ENCODE results near the gene PTPRN. TPM values are rescaled to one million over a fixed set of nuclear protein-coding genes. Genes with fewer than 3 reads are reported as not detected.

The PTPRN gene
- total and polyA plus RNA-seq, 4 donors, result 0.11 to 2.6 (median 0.22) TPM

DNA sequence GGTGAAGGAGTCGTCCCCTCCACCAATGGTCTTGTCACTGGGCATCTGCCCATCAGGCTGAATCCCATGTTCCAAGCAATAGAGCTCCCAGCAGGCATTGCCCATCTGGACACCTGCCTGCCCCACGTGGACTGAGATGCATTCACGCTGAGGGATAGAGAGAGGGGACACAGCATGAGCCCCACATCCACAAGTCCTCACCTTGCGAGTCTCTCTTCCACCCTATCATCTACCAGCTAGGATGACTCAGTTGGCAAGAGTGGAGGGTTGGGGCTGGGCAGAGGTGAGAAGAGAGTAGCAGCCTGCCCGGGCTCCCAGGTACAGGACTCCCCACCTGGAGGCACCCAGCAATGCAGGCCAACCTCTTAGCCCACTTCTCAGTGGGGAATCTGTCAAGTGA is 57.1 kb downstream of the PTPRN start:
- no peak for ATAC-seq (ENCODE audit: insufficient read depth, low FRiP score)
- peak overlapping the region in 1 of 2 donors; percentile 13 for H3K27ac ChIP-seq (ENCODE audit: low read depth in 1 of 2, low read length in 1 of 2)
- no peaks in the 10 kb centered on the region for H3K9me3 ChIP-seq (ENCODE audit: control insufficient read depth in 4 of 4, insufficient read depth in 3 of 4, low read length in 3 of 4)
- peaks cover 0 to 12% (median 10%) of the 10 kb centered on the region in 4 donors for H3K36me3 ChIP-seq (ENCODE audit: control insufficient read depth in 4 of 4, insufficient read depth in 4 of 4, low read length in 4 of 4)
- peaks cover 0 to 43% (median 35%) of the 10 kb centered on the region in 3 donors for H3K27me3 ChIP-seq (ENCODE audit: control insufficient read depth in 3 of 3, insufficient read depth in 3 of 3, low read length in 2 of 3)
- no peak overlapping the region for H3K4me3 ChIP-seq
- 60 to 69% methylated on average over 5 of the region's 5 CpGs for WGBS, 2 donors
- H3K9ac ChIP-seq (ENCODE audit: insufficient read depth in 1 of 2, low read length in 2 of 2), result no peak overlapping the region
- TF ChIP-seq, protein P1, sequence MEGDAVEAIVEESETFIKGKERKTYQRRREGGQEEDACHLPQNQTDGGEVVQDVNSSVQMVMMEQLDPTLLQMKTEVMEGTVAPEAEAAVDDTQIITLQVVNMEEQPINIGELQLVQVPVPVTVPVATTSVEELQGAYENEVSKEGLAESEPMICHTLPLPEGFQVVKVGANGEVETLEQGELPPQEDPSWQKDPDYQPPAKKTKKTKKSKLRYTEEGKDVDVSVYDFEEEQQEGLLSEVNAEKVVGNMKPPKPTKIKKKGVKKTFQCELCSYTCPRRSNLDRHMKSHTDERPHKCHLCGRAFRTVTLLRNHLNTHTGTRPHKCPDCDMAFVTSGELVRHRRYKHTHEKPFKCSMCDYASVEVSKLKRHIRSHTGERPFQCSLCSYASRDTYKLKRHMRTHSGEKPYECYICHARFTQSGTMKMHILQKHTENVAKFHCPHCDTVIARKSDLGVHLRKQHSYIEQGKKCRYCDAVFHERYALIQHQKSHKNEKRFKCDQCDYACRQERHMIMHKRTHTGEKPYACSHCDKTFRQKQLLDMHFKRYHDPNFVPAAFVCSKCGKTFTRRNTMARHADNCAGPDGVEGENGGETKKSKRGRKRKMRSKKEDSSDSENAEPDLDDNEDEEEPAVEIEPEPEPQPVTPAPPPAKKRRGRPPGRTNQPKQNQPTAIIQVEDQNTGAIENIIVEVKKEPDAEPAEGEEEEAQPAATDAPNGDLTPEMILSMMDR (IDR thresholded peaks at IDR 0.05; ENCODE audit: control extremely low read depth, extremely low read depth), result no peak
- no peak for DNase-seq
- peaks cover 0 to 37% (median 35%) of the 10 kb centered on the region in 5 donors for H3K4me1 ChIP-seq (ENCODE audit: control insufficient read depth in 5 of 5, insufficient read depth in 5 of 5, low read length in 5 of 5)

DNA sequence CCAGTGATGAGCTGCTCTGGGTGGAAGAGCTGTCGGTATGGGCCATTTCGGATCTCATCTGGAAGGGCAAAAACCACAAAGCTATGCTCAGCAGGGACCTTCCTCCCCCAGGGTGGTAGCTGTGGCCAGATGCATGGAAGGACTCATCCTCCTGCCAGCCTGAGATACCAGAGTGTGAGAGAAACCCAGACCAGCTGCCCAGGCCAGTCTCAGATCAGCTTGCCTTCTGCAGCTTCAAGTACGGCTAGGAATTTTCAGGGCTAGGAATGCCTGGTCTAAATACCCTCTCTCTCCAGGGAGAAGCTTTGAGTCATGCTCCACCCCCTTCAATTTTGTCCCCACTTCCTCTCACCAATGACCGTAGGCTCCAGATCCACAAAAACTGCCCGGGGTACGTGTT is 57.5 kb downstream of the PTPRN start:
- no peak overlapping the region for H3K9ac ChIP-seq (ENCODE audit: insufficient read depth in 1 of 2, low read length in 2 of 2)
- H3K4me3 ChIP-seq, result no peak overlapping the region
- peaks cover 0 to 39% (median 35%) of the 10 kb centered on the region in 5 donors for H3K4me1 ChIP-seq (ENCODE audit: control insufficient read depth in 5 of 5, insufficient read depth in 5 of 5, low read length in 5 of 5)
- peaks cover 0 to 43% (median 35%) of the 10 kb centered on the region in 3 donors for H3K27me3 ChIP-seq (ENCODE audit: control insufficient read depth in 3 of 3, insufficient read depth in 3 of 3, low read length in 2 of 3)
- H3K9me3 ChIP-seq (ENCODE audit: control insufficient read depth in 4 of 4, insufficient read depth in 3 of 4, low read length in 3 of 4), result no peaks in the 10 kb centered on the region
- DNase-seq (no peak), ATAC-seq (ENCODE audit: insufficient read depth, low FRiP score) (no peak)
- WGBS, 2 donors, result 36 to 69% methylated on average over 6 of the region's 6 CpGs
- peaks cover 0 to 14% (median 11%) of the 10 kb centered on the region in 4 donors for H3K36me3 ChIP-seq (ENCODE audit: control insufficient read depth in 4 of 4, insufficient read depth in 4 of 4, low read length in 4 of 4)
- TF ChIP-seq, protein P1 (IDR thresholded peaks at IDR 0.05; ENCODE audit: control extremely low read depth, extremely low read depth), result no peak
- H3K27ac ChIP-seq (ENCODE audit: low read depth in 1 of 2, low read length in 1 of 2), result peak overlapping the region in 1 of 2 donors; percentile 13

DNA sequence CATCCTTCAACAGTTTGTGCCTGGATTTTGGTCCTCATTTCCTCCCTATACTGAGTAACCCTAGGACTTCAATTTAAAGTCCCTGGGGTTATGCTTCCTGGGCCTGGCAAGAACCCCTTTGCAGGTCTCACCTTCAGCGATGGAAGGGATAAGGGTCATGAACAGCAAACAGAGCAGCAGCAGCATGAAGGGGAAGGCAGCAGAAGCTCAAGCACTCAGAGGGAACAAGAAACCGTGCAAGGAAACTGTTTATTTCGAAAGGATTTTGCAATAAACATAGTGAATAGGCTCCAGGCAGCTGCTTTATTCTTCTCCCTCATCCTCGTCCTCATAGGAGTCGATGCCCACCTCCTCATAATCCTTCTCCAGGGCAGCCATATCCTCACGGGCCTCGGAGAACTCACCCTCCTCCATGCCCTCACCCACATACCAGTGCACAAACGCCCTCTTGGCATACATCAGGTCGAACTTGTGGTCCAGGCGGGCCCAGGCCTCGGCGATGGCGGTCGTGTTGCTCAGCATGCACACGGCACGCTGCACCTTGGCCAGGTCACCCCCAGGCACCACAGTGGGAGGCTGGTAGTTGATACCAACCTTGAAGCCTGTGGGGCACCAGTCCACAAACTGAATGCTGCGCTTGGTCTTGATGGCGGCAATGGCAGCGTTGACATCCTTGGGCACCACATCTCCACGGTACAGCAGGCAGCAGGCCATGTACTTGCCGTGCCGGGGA is 59.0 kb downstream of the PTPRN start:
- peak in 1 of 3 donors; percentile 28 for DNase-seq
- Histone ChIP-seq H3K4me3 (no peak overlapping the region), H3K27me3 (ENCODE audit: control insufficient read depth in 3 of 3, insufficient read depth in 3 of 3, low read length in 2 of 3) (peaks cover 0 to 30% (median 23%) of the 10 kb centered on the region in 3 donors), H3K4me1 (ENCODE audit: control insufficient read depth in 5 of 5, insufficient read depth in 5 of 5, low read length in 5 of 5) (peaks cover 0 to 50% (median 35%) of the 10 kb centered on the region in 5 donors), H3K27ac (ENCODE audit: low read depth in 1 of 2, low read length in 1 of 2) (peak overlapping the region; percentile 25 to 93), H3K9ac (ENCODE audit: insufficient read depth in 1 of 2, low read length in 2 of 2) (peak overlapping the region; percentile 31 to 81), H3K9me3 (ENCODE audit: control insufficient read depth in 4 of 4, insufficient read depth in 3 of 4, low read length in 3 of 4) (no peaks in the 10 kb centered on the region), H3K36me3 (ENCODE audit: control insufficient read depth in 4 of 4, insufficient read depth in 4 of 4, low read length in 4 of 4) (peaks cover 0 to 15% (median 11%) of the 10 kb centered on the region in 4 donors)
- 58 to 69% methylated on average over 22 of the region's 22 CpGs for WGBS, 2 donors
- no peak for ATAC-seq (ENCODE audit: insufficient read depth, low FRiP score)
- TF ChIP-seq, protein P1 (IDR thresholded peaks at IDR 0.05; ENCODE audit: control extremely low read depth, extremely low read depth), result no peak
